B cell (primary cell): ENCODE measurements around the gene CALHM5. TPM values are rescaled to one million over a fixed set of nuclear protein-coding genes. Genes with fewer than 3 reads are reported as not detected.

ENCODE experiments used
- polyA plus RNA-seq: library from polyadenylated mRNA; depleted of rRNA; stranded (reverse); fragments of >200 nt; gene quantifications from 2 replicates; pipeline ENCODE4 v1.2.3, GENCODE V29; 2012
- total RNA-seq, 2 donors: library from RNA; stranded (reverse); fragments of 120-200 nt in 1 of 2; gene quantifications; 1 replicate in 1 of 2; 2 replicates in 1 of 2; pipeline versions ENCODE4 v1.2.3 to v1.2.4, GENCODE V29; 2013 to 2022

CALHM5 gene
- total and polyA plus RNA-seq, 2 donors (not counting 1 experiment from before 2014, with no cell fraction given) = not detected

Other genes starting within 250 kb of the CALHM5 start
- 98.9 and 101 TPM in 2 replicates for gene TSPYL1, start 231.7 kb upstream of the CALHM5 start, total RNA-seq
- gene TSPYL1, start 231.7 kb upstream of the CALHM5 start, polyA plus RNA-seq = 93.3 and 111 TPM in 2 replicates
- gene DSE, start 140.7 kb upstream of the CALHM5 start, total RNA-seq = 8.6 and 12.0 TPM in 2 replicates
- 8.3 and 14.0 TPM in 2 replicates for gene DSE, start 140.7 kb upstream of the CALHM5 start, polyA plus RNA-seq
- 29.6 and 30.6 TPM in 2 replicates for gene CALHM6, start 50.3 kb upstream of the CALHM5 start, total RNA-seq
- gene CALHM6, start 50.3 kb upstream of the CALHM5 start, polyA plus RNA-seq = 63.8 and 68.4 TPM in 2 replicates
- not detected in 2 replicates for gene TRAPPC3L, start 34.0 kb downstream of the CALHM5 start, total RNA-seq
- gene TRAPPC3L, start 34.0 kb downstream of the CALHM5 start, polyA plus RNA-seq = not detected in 2 replicates
- not detected in 2 replicates for gene CALHM4, start 42.1 kb downstream of the CALHM5 start, total RNA-seq
- not detected in 2 replicates for gene CALHM4, start 42.1 kb downstream of the CALHM5 start, polyA plus RNA-seq
- 21.8 and 22.4 TPM in 2 replicates for gene RWDD1, start 59.9 kb downstream of the CALHM5 start, total RNA-seq
- gene RWDD1, start 59.9 kb downstream of the CALHM5 start, polyA plus RNA-seq = 18.0 and 26.7 TPM in 2 replicates
- gene RSPH4A, start 104.8 kb downstream of the CALHM5 start, total RNA-seq = 0.69 and 0.83 TPM in 2 replicates
- gene RSPH4A, start 104.8 kb downstream of the CALHM5 start, polyA plus RNA-seq = 0.25 and 0.43 TPM in 2 replicates
- gene ZUP1, start 157.1 kb downstream of the CALHM5 start, total RNA-seq = 17.1 and 18.4 TPM in 2 replicates
- 6.4 and 12.0 TPM in 2 replicates for gene ZUP1, start 157.1 kb downstream of the CALHM5 start, polyA plus RNA-seq
- 41.7 and 42.9 TPM in 2 replicates for gene KPNA5, start 169.6 kb downstream of the CALHM5 start, total RNA-seq
- 6.9 and 11.5 TPM in 2 replicates for gene KPNA5, start 169.6 kb downstream of the CALHM5 start, polyA plus RNA-seq